ENCODE results near the gene KIAA0319L. TPM values are rescaled to one million over a fixed set of nuclear protein-coding genes. Genes with fewer than 3 reads are reported as not detected.

Gene KIAA0319L
- polyA plus RNA-seq, 2 of the 4 experiments (the other 2 are of a cell fraction): 18.2 to 36.9 TPM

GRCh38 chr1:35539824-35540261 is 17.4 kb downstream of the KIAA0319L start:
- Histone ChIP-seq H3K9me3 (no peaks in the 10 kb centered on the region), H3K4me1 (no peaks in the 10 kb centered on the region), H3K4me2 (no peak overlapping the region), H3K27ac (no peak overlapping the region), H3K4me3 (no peak overlapping the region)
- FAIRE-seq (no peak), ATAC-seq (no peak), DNase-seq (ENCODE audit: low read depth in 1 of 2, low spot score in 1 of 2) (no peak)
- POLR2A ChIA-PET: no interaction called here
- 95% methylated on average over 1 of the region's 1 CpG for WGBS (ENCODE audit: missing lambda C conversion rate)
- TF ChIP-seq JUNB (IDR thresholded peaks at IDR 0.05) (no peak), HOXB13 (CRISPR knock-in tag; IDR thresholded peaks at IDR 0.05; ENCODE audit: low read depth) (no peak), MAFK (IDR thresholded peaks at IDR 0.05; ENCODE audit: partially characterized antibody) (no peak), ZC3H11A (IDR thresholded peaks at IDR 0.05) (no peak), CBX2 (IDR thresholded peaks at IDR 0.05; ENCODE audit: borderline replicate concordance, low read depth) (no peak), EHF (CRISPR knock-in tag; IDR thresholded peaks at IDR 0.05) (no peak), MAX (IDR thresholded peaks at IDR 0.05) (no peak), FOSB (CRISPR knock-in tag; IDR thresholded peaks at IDR 0.05) (no peak), KDM5A (IDR thresholded peaks at IDR 0.05) (no peak), ESRRA (IDR thresholded peaks at IDR 0.05; ENCODE audit: borderline replicate concordance, low read length) (no peak), KDM1A (IDR thresholded peaks at IDR 0.05; ENCODE audit: low read depth) (no peak), ZNF302 (CRISPR knock-in tag; IDR thresholded peaks at IDR 0.05) (no peak)
- CTCF ChIA-PET: no interaction called here

GRCh38 chr1:35539073-35539823 is 18.0 kb downstream of the KIAA0319L start:
- ChIA-PET POLR2A (no interaction called here), CTCF (no interaction called here)
- no peak for ATAC-seq
- no peak overlapping the region for H3K4me3 ChIP-seq
- no peak for DNase-seq (ENCODE audit: low read depth in 1 of 2, low spot score in 1 of 2)
- 91% methylated on average over 6 of the region's 6 CpGs for WGBS (ENCODE audit: missing lambda C conversion rate)
- no peak for FAIRE-seq
- H3K9me3 ChIP-seq: no peaks in the 10 kb centered on the region
- no peak for TF ChIP-seq POLR2A (IDR thresholded peaks at IDR 0.05; ENCODE audit: low read length)
- TF ChIP-seq NFE2L2 (conservative IDR thresholded peaks at IDR 0.05; ENCODE audit: low read length): no peak
- TF ChIP-seq RNF2 (IDR thresholded peaks at IDR 0.05; ENCODE audit: borderline replicate concordance, low read depth): no peak
- no peak for TF ChIP-seq FOXS1 (CRISPR knock-in tag; IDR thresholded peaks at IDR 0.05)
- TF ChIP-seq RARB (CRISPR knock-in tag; IDR thresholded peaks at IDR 0.05): no peak
- TF ChIP-seq ATOH8 (CRISPR knock-in tag; IDR thresholded peaks at IDR 0.05; ENCODE audit: low read depth): no peak
- TF ChIP-seq ZSCAN20 (CRISPR knock-in tag; IDR thresholded peaks at IDR 0.05): no peak
- TF ChIP-seq ZC3H11A (IDR thresholded peaks at IDR 0.05): no peak
- TF ChIP-seq ESRRA (IDR thresholded peaks at IDR 0.05; ENCODE audit: borderline replicate concordance, low read length): no peak
- TF ChIP-seq RFX5 (IDR thresholded peaks at IDR 0.05): no peak
- H3K4me2 ChIP-seq: no peak overlapping the region
- no peaks in the 10 kb centered on the region for H3K4me1 ChIP-seq
- H3K27ac ChIP-seq: no peak overlapping the region

- WGBS (ENCODE audit: missing lambda C conversion rate): 95% methylated on average over 1 of the region's 1 CpG
- Histone ChIP-seq H3K4me1 (no peaks in the 10 kb centered on the region), H3K4me3 (no peak overlapping the region), H3K27ac (no peak overlapping the region), H3K9me3 (no peaks in the 10 kb centered on the region), H3K4me2 (no peak overlapping the region)
- ATAC-seq (no peak), FAIRE-seq (no peak), DNase-seq (ENCODE audit: low read depth in 1 of 2, low spot score in 1 of 2) (no peak)
- ChIA-PET POLR2A (no interaction called here), CTCF (interaction anchor here (0.6 to 1.5 kb wide), 3 partner anchors 17 to 99 kb away, joined by 3 to 4 read pairs (median 4); no protein-coding TSS in a partner anchor)
- no peak for TF ChIP-seq FOXS1 (CRISPR knock-in tag; IDR thresholded peaks at IDR 0.05)
- no peak for TF ChIP-seq RARB (CRISPR knock-in tag; IDR thresholded peaks at IDR 0.05)
- no peak for TF ChIP-seq SMC3 (IDR thresholded peaks at IDR 0.05)
- no peak for TF ChIP-seq EP300 (IDR thresholded peaks at IDR 0.05)
- no peak for TF ChIP-seq JUN (IDR thresholded peaks at IDR 0.05)
- TF ChIP-seq JUNB (IDR thresholded peaks at IDR 0.05): no peak
- no peak for TF ChIP-seq RNF2 (IDR thresholded peaks at IDR 0.05; ENCODE audit: borderline replicate concordance, low read depth)
- TF ChIP-seq PHF8 (IDR thresholded peaks at IDR 0.05; ENCODE audit: borderline replicate concordance, low read depth): no peak
- no peak for TF ChIP-seq NPAS2 (CRISPR knock-in tag; IDR thresholded peaks at IDR 0.05; ENCODE audit: borderline replicate concordance)
- no peak for TF ChIP-seq HMGXB4 (CRISPR knock-in tag; IDR thresholded peaks at IDR 0.05; ENCODE audit: borderline replicate concordance)
- no peak for TF ChIP-seq ATOH8 (CRISPR knock-in tag; IDR thresholded peaks at IDR 0.05; ENCODE audit: low read depth)
- no peak for TF ChIP-seq RFX5 (IDR thresholded peaks at IDR 0.05)
Observed at GRCh38 chr1:35537806-35538205, 19.4 kb downstream of the KIAA0319L start.
